Endothelial cell of umbilical vein (primary cell): Measurements from ENCODE around the gene RBMS3. TPM values are rescaled to one million over a fixed set of nuclear protein-coding genes. Genes with fewer than 3 reads are reported as not detected.

Experiments
- BruUV-seq: library from RNA; stranded (reverse); fragments of 400-500 nt; replicated peaks from 2 replicates; lab custom pipeline; 2021; lab: Mats Ljungman, UMichigan
- CTCF ChIA-PET: fragments of 300-600, 350-600 bp; sonication (Branson Sonifier 250); formaldehyde crosslinking; loops from one replicate; lab custom pipeline; 2021; ENCODE audit warnings: antibody characterized with exemption, inconsistent platforms; lab: Charles Lee
- POLR2A ChIA-PET: fragments of 300-600, 350-600 bp; sonication (Branson Sonifier 250); formaldehyde crosslinking; loops from one replicate; lab custom pipeline; 2021; ENCODE audit warnings: antibody characterized with exemption, inconsistent platforms; lab: Charles Lee
- DNase-seq: peaks from one replicate; pipeline ENCODE4 v3.0.0-alpha.2; 2011; ENCODE audit warnings: low read depth, low spot score
- FAIRE-seq: peaks from 2 replicates; lab custom pipeline; 2011; peaks lifted over from hg19 to GRCh38; lab: Jason Lieb, UNC
- H2AFZ ChIP-seq: 2 replicates; pipeline ENCODE4 v1.6.0; 2012; ENCODE audit warnings: low read depth, low read length, control low read depth, inconsistent platforms
- H3K27ac ChIP-seq: 2 replicates; pipeline ENCODE4 v1.5.1; 2011; ENCODE audit warnings: low read depth, mild to moderate bottlenecking, control low read depth, low read length, moderate library complexity; ENCODE audit not compliant: insufficient read depth
- H3K27me3 ChIP-seq, 2 experiments: 2 replicates each; pipeline versions ENCODE4 v1.6.0 to v1.6.1; 2011; ENCODE audit warnings: low read length in 2 of 2, mixed read lengths in 1 of 2; ENCODE audit not compliant: control insufficient read depth in 2 of 2, insufficient read depth in 2 of 2
- H3K36me3 ChIP-seq, 2 experiments: 2 replicates in 1 of 2; 3 replicates in 1 of 2; pipeline ENCODE4 v1.5.1; 2011; ENCODE audit warnings: low read length in 2 of 2, mild to moderate bottlenecking in 1 of 2, moderate library complexity in 1 of 2; ENCODE audit not compliant: control insufficient read depth in 2 of 2, insufficient read depth in 2 of 2; ENCODE audit errors: extremely low read depth in 1 of 2
- H3K4me1 ChIP-seq: 3 replicates; pipeline ENCODE4 v1.5.1; 2011; ENCODE audit warnings: mild to moderate bottlenecking, low read length; ENCODE audit not compliant: control insufficient read depth, insufficient read depth; ENCODE audit errors: extremely low read depth
- H3K4me2 ChIP-seq: 2 replicates; pipeline ENCODE4 v1.6.1; 2011; ENCODE audit warnings: low read length, control low read depth, mixed read lengths; ENCODE audit not compliant: insufficient read depth
- H3K4me3 ChIP-seq, 3 experiments: fragments of 200-600 bp in 1 of 3; sonication (generic), shearing (Covaris generic) in 1 of 3; replicated peaks in 1 of 3; 2 replicates each; pipeline ENCODE4 v1.5.1; 2011 to 2016; ENCODE audit warnings: control low read depth in 3 of 3, low read length in 3 of 3, mild to moderate bottlenecking in 2 of 3, inconsistent platforms in 1 of 3, low read depth in 1 of 3, moderate library complexity in 1 of 3; ENCODE audit not compliant: insufficient read depth in 1 of 3
- H3K79me2 ChIP-seq: 2 replicates; pipeline ENCODE4 v1.6.0; 2012; ENCODE audit warnings: low read length, inconsistent platforms; ENCODE audit not compliant: control insufficient read depth, insufficient read depth
- H3K9ac ChIP-seq: replicated peaks from 2 replicates; pipeline ENCODE3; 2011; ENCODE audit warnings: low read length, control low read depth; ENCODE audit not compliant: insufficient read depth; ENCODE audit errors: extremely low read depth
- H3K9me1 ChIP-seq: replicated peaks from 3 replicates; pipeline ENCODE4 v1.6.0; 2011; ENCODE audit warnings: mild to moderate bottlenecking, low read length; ENCODE audit not compliant: control insufficient read depth, insufficient read depth; ENCODE audit errors: extremely low read depth
- H3K9me3 ChIP-seq: replicated peaks from 2 replicates; pipeline ENCODE4 v1.5.1; 2012; ENCODE audit warnings: low read length, inconsistent platforms; ENCODE audit not compliant: control insufficient read depth, insufficient read depth
- H4K20me1 ChIP-seq: replicated peaks from 2 replicates; pipeline ENCODE3; 2011; ENCODE audit warnings: mild to moderate bottlenecking, low read length; ENCODE audit not compliant: control insufficient read depth, insufficient read depth; ENCODE audit errors: extremely low read depth
- CTCF ChIP-seq, 2 donors: IDR thresholded peaks; 1 replicate in 1 of 2; 2 replicates in 1 of 2; pipeline ENCODE4 v1.5.1; 2011; ENCODE audit warnings: low read length in 2 of 2, mild to moderate bottlenecking in 2 of 2, moderate library complexity in 2 of 2, control low read depth in 1 of 2, inconsistent platforms in 1 of 2, low read depth in 1 of 2; ENCODE audit not compliant: insufficient read depth in 1 of 2; ENCODE audit errors: extremely low read depth in 1 of 2
- EZH2 ChIP-seq: IDR thresholded peaks from 2 replicates; pipeline ENCODE4 v1.6.1; 2012; ENCODE audit warnings: borderline replicate concordance, low read depth, mild to moderate bottlenecking, moderate library complexity, low read length, inconsistent platforms; ENCODE audit not compliant: severe bottlenecking
- GATA2 ChIP-seq: IDR thresholded peaks from 2 replicates; pipeline ENCODE4 v1.7.0; 2011; ENCODE audit warnings: low read depth, mild to moderate bottlenecking, moderate library complexity, mixed read lengths, low read length; ENCODE audit not compliant: insufficient read length, insufficient read depth
- JUN ChIP-seq: IDR thresholded peaks from 2 replicates; pipeline ENCODE4 v1.6.1; 2011; ENCODE audit warnings: borderline replicate concordance, low read depth; ENCODE audit not compliant: insufficient read length, insufficient read depth
- MAX ChIP-seq: IDR thresholded peaks from 2 replicates; pipeline ENCODE4 v1.6.1; 2011; ENCODE audit not compliant: insufficient read depth, insufficient read length
- MYC ChIP-seq: IDR thresholded peaks from one replicate; pipeline ENCODE4 v1.6.1; 2011; ENCODE audit warnings: mild to moderate bottlenecking, low read depth, low read length
- POLR2A ChIP-seq: IDR thresholded peaks from 2 replicates; pipeline ENCODE4 v1.6.1; 2012; ENCODE audit warnings: low read depth, mild to moderate bottlenecking, control low read depth, low read length
- dilution Hi-C: fragments of 300-500 bp; cut with MboI; formaldehyde crosslinking; loops from one replicate; pipeline ENCODE4 v1.15.0; 2019; ENCODE audit warnings: low sequenced_read_pairs; ENCODE audit not compliant: extremely low pct_ligation_motif_present
- intact Hi-C: fragments of 100-400 bp; cut with micrococcal nuclease; formaldehyde crosslinking; loops from one replicate; pipeline ENCODE4 v1.10.0; 2022
- polyA plus RNA-seq, 4 experiments: library from polyadenylated mRNA; depleted of rRNA in 3 of 4; stranded (reverse) in 3 of 4; unstranded in 1 of 4; fragments of >200 nt; gene quantifications; 2 replicates each; pipeline versions ENCODE4 v1.2.1 to v1.2.3, GENCODE V29; 2011 to 2012; ENCODE audit warnings: missing spikeins in 1 of 4
- total RNA-seq: library from RNA; stranded (reverse); gene quantifications from 2 replicates; pipeline ENCODE4 v1.2.3, GENCODE V29; 2021

Gene RBMS3
- total and polyA plus RNA-seq, 2 donors (not counting 3 experiments of a cell fraction or from before 2014, with no cell fraction given) = 13.6 to 42.3 TPM

- CTCF ChIA-PET = no interaction called here
Measured at GRCh38 chr3:29293421-29293820, 12.6 kb downstream of the RBMS3 start.

GRCh38 chr3:29297998-29298397 lies 17.1 kb downstream of the RBMS3 start:
- Histone ChIP-seq H3K79me2 (peaks cover 30% of the 10 kb centered on the region), H3K9me1 (no peaks in the 10 kb centered on the region), H3K27ac (no peak overlapping the region), H3K9me3 (no peaks in the 10 kb centered on the region), H3K4me3 (no peak overlapping the region), H4K20me1 (no peaks in the 10 kb centered on the region), H3K36me3 (no peaks in the 10 kb centered on the region), H3K4me2 (no peak overlapping the region), H3K27me3 (no peaks in the 10 kb centered on the region), H2AFZ (no peak overlapping the region), H3K9ac (no peak overlapping the region), H3K4me1 (no peaks in the 10 kb centered on the region)
- no peak for TF ChIP-seq POLR2A
- no peak for TF ChIP-seq CTCF (IDR thresholded peaks at IDR 0.05; ENCODE audit: extremely low read depth in 1 of 2, insufficient read depth in 1 of 2, low read depth in 1 of 2, low read length in 2 of 2)
- no peak for TF ChIP-seq MYC
- TF ChIP-seq MAX = no peak
- no peak for TF ChIP-seq JUN
- dilution Hi-C loops (no loop called here), intact Hi-C loops (no loop called here)
- CTCF ChIA-PET = interaction anchor here (1.2 kb wide), 1 partner anchor 9 kb away, joined by 3 read pairs; no protein-coding TSS in a partner anchor
- no TSS peak for BruUV-seq
- POLR2A ChIA-PET = no interaction called here
- no peak for DNase-seq
- FAIRE-seq = no peak

More at GRCh38 chr3:29293421-29293820, 12.6 kb downstream of the RBMS3 start:
- H3K4me3 ChIP-seq = no peak overlapping the region
- DNase-seq (no peak), FAIRE-seq (no peak)
- H3K79me2 ChIP-seq = peaks cover 48% of the 10 kb centered on the region
- H3K9me1 ChIP-seq = no peaks in the 10 kb centered on the region
- no peak overlapping the region for H3K27ac ChIP-seq
- dilution Hi-C loops = no loop called here
- peaks cover 0 to 5% of the 10 kb centered on the region in 2 experiments for H3K36me3 ChIP-seq
- no peak overlapping the region for H3K4me2 ChIP-seq
- no peak for TF ChIP-seq EZH2
- no peak for TF ChIP-seq JUN
- no peak for TF ChIP-seq GATA2
- H3K27me3 ChIP-seq = no peaks in the 10 kb centered on the region
- intact Hi-C loops = no loop called here
- no TSS peak for BruUV-seq
- no peaks in the 10 kb centered on the region for H3K4me1 ChIP-seq
- POLR2A ChIA-PET = no interaction called here
- no peak overlapping the region for H2AFZ ChIP-seq
- no peak overlapping the region for H3K9ac ChIP-seq
- no peaks in the 10 kb centered on the region for H4K20me1 ChIP-seq
- H3K9me3 ChIP-seq = no peaks in the 10 kb centered on the region
